GM21528 (cell line): ENCODE measurements around the gene ZNF774.
A peak's percentile ranks its signal among the peaks of the same experiment; 100 is the strongest.
"Not testable (repeated sequence)": the region's sequence is repeated elsewhere in the genome, so short reads cannot be mapped to it uniquely, and the experiment has no call there.

Source experiments
- ATAC-seq: cut with Tn5 transposase; IDR thresholded peaks from one replicate; pipeline ENCODE4 v1.9.1; 2021; ENCODE audit warnings: mild to moderate bottlenecking, moderate library complexity; ENCODE audit not compliant: unreplicated experiment, low FRiP score

The ZNF774 gene

DNA sequence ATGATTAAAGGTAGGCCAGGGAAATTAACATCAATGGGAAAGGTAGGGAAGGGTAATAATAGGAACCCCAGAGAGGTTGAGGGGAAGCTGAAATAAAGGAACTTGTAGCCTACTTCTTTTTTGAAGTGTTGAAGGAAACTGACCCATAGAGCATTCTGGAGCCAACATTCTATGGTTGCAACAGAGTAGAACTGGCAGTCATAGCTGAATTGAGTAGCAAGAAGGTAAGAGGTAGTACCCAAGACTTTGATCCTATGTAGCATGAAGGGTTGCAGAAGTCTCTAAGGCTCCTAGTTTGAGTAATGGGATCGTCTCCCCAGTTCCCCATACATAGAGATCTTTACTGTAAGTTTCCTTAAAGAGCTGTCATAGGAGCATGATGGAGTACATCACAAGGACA lies 7.4 kb upstream of the ZNF774 start:
- ATAC-seq = no peak

- no peak for ATAC-seq
Measured at GRCh38 chr15:90345857-90346256, 6.2 kb upstream of the ZNF774 start.

GRCh38 chr15:90347431-90348065 lies 4.5 kb upstream of the ZNF774 start:
- not testable (repeated sequence) for ATAC-seq

DNA sequence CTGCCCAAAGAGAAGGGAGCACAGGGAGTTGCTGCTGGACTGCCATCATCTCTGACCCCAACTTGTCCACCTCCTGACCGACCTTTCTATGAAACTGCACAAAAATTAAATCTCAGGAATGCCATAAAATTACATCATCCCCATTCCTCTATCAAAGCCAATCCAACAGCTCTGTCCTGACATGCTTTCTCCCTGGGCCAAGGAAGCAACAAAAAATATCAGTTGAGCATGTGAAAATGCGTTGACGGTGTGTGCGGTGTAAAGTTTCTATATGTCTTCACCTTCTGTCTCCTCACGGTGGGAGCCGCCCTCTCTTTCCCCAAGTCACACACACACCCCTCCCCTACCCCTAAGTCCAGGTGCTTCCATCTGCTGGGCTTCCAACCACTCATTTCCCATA lies 3.6 kb upstream of the ZNF774 start:
- ATAC-seq = no peak

DNA sequence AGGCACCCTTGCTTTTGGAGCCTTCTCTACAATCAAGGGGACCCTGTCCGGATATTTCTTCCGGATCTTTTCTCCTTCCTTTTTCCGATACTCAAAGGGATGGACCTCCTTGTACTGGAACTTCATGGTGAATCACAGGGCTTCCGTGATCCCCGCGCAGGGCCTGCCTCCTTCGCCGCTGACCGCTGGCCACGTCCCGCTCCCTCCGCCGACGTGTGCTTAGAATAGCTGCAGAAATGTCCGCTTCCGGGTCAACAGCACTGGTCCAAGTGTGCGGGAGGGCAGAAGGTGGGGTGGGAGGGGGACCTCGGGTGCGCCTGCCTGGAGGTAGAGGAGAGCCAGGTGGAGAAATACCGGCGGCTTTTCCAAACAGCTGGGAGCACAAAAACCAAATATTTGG lies 3.0 kb upstream of the ZNF774 start:
- ATAC-seq = no peak

- no peak for ATAC-seq
Measured at GRCh38 chr15:90349821-90350220, 2.3 kb upstream of the ZNF774 start.

GRCh38 chr15:90351479-90352106 lies 491 bp upstream of the ZNF774 start:
- peak; percentile 19 for ATAC-seq

- no peak for ATAC-seq
Measured at GRCh38 chr15:90354986-90355385, 2.9 kb downstream of the ZNF774 start.

- ATAC-seq = no peak
Measured at GRCh38 chr15:90358124-90359033, 6.3 kb downstream of the ZNF774 start.

DNA sequence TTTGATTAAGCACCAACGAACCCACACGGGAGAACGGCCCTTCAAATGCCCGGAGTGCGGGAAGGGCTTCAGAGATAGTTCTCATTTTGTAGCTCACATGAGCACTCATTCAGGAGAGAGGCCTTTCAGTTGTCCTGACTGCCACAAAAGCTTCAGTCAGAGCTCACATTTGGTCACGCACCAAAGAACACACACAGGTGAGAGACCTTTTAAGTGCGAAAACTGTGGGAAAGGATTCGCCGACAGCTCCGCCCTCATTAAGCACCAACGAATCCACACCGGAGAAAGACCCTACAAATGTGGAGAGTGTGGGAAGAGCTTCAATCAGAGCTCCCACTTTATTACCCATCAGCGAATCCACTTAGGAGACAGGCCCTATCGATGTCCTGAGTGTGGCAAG lies 8.7 kb downstream of the ZNF774 start:
- no peak for ATAC-seq

DNA sequence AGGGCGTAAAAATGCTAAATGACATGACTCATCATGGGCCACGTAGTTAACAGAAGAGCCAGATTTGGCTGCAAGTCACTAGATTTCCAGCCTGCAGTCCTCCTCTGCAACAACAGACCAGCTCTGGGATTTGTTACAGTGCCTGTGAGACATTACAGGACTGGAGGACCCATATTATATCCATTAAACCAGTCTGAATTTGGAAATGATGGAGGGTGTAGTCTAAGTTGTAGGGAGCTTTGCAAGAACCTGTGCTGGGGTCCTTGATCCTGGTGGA lies 10.8 kb downstream of the ZNF774 start:
- ATAC-seq = no peak

- no peak for ATAC-seq
Measured at GRCh38 chr15:90364251-90364650, 12.2 kb downstream of the ZNF774 start.

- ATAC-seq = no peak
Measured at GRCh38 chr15:90365414-90366055, 13.5 kb downstream of the ZNF774 start.

DNA sequence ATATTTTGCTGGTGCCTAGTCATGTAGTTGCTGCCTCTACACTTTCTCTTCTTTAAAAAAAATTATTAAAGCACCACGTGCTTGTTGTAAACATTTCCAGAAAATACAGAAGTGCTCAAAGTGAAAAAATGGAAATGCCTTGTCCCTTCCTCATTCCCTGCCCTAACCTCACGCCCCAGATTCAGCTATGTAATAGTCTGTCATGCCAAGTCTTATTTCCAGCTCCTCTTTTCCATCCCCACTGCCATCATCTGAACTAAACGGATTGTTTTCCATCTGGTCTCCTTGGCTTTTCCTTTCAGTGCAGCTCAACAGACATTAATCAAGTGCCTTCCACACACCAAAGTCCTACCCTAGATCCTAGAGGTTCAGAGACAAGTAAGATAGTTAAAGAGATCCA lies 15.5 kb downstream of the ZNF774 start:
- no peak for ATAC-seq

DNA sequence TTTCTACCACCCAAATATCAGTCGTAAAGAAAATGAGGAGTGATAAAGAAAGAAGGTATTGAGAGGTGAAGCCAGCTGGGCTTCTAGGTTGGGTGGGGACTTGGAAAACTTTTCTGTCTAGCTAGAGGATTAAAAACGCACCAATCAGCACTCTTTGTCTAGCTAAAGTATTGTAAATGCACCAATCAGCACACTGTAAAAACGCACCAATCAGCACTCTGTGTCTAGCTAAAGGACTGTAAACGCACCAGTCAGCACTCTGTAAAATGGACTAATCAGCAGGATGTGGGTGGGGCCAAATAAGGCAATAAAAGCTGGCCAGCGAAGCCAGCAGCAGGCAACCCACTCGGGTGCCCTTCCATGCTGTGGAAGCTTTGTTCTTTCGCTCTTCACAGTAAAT lies 23.0 kb downstream of the ZNF774 start:
- no peak for ATAC-seq

- ATAC-seq = no peak
Measured at GRCh38 chr15:90376789-90377188, 24.7 kb downstream of the ZNF774 start.

DNA sequence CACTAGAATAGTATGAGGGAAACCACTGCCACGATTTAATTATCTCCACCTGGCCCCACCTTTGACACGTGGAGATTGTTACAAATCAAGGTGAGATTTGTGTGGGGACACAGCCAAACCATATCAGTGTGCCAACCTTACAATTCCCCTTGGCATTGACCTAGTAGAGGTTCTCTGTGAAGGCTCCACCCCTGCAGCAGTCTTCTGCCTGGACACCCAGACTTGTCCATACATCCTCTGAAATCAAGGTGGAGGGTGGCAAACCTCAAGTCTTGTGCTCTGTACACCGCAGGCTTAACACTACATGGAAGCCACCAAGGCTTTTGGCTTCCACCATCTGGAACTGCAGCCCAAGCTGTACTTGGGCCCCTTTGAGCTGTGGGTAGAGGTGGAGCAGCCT lies 27.2 kb downstream of the ZNF774 start:
- no peak for ATAC-seq

- no peak for ATAC-seq
Measured at GRCh38 chr15:90381515-90381914, 29.4 kb downstream of the ZNF774 start.

GRCh38 chr15:90382320-90382719 lies 30.2 kb downstream of the ZNF774 start:
- no peak for ATAC-seq

DNA sequence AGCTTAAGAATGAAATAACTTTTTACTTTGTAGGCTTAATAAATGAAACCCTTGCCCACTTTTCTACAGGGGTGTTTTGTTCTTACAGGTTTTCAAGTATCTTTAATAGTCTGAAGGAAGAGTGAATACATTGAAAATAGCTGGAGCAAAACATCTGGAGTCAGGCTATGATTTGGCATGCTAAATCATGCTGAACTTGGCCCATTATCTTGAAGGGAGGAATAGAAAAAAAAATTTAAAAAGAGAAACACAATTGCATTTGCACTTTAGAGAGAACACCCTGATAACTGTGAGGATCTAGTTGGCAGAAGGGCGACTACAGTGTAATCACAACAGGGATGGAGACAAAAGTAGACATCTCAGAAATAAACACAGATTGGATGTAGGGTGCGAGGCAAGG lies 34.1 kb downstream of the ZNF774 start:
- no peak for ATAC-seq
